Measurements from ENCODE around the gene CMPK2. TPM values are rescaled to one million over a fixed set of nuclear protein-coding genes. Genes with fewer than 3 reads are reported as not detected.
"Not testable (repeated sequence)": the region's sequence is repeated elsewhere in the genome, so short reads cannot be mapped to it uniquely, and the experiment has no call there.

Gene CMPK2, protein sequence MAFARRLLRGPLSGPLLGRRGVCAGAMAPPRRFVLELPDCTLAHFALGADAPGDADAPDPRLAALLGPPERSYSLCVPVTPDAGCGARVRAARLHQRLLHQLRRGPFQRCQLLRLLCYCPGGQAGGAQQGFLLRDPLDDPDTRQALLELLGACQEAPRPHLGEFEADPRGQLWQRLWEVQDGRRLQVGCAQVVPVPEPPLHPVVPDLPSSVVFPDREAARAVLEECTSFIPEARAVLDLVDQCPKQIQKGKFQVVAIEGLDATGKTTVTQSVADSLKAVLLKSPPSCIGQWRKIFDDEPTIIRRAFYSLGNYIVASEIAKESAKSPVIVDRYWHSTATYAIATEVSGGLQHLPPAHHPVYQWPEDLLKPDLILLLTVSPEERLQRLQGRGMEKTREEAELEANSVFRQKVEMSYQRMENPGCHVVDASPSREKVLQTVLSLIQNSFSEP
- total RNA-seq (2014; rRNA removed): not detected in 2 replicates
- not detected for polyA plus RNA-seq (2012)

DNA sequence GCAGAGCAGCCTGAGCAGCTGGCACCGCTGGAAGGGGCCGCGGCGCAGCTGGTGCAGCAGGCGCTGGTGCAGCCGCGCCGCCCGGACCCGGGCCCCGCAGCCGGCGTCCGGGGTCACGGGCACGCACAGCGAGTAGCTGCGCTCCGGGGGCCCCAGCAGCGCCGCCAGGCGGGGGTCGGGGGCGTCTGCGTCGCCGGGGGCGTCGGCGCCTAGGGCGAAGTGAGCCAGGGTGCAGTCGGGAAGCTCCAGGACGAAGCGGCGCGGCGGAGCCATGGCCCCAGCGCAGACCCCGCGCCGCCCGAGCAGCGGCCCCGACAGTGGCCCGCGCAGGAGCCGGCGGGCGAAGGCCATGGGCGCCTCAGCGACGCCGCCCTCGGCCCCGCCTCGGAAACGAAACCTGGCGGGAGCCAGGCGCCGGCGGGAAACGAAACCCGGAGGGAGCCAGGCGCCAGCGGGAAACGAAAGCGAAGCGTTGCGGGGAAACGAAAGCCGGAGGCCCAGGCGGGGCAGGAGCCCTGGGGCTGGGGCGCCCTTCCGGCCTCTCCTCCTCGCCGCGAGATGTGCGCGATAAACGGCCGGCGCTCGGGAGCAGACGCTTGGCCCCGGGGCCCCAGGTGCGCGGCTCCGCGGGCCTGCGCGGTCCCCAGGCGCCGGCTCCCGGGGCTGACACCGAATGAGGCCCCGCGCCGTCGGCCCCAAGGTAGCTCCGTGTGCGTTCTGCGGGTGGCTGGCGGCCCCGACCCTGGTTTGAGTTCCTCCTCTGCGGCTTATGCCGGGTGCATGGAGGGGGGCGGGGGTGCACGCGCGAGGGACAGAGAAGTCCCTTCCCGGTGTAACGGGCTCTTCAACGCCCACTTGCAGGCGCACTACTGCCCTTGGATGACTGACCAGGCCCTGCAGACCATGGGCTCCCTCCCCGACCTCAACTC is at the start of gene CMPK2:
Gene CMPK2 (minus strand): TSS at position 562 of the 929 bp plus-strand sequence. CDS start 211 bp downstream, at position 351.
- DNase-seq (ENCODE audit: low read depth): no peak

DNA sequence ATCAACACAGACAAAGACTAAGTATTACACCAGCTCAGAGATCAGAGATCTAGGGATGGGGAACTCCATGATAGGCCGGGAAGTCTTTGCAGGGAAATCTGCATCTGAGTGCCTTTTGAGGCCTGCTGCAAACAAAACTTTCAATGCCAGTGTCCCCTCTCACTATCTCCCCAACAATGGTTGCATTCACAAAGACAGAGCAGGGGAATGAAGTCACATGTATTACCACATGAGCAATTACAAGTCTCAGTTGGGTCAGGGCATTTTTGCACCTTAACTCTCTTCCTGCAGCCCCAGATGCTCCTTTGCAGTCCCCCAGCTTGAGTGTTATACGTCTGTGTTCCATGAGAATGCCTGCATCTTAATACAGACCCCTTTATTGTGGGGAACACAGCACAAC is 49.7 kb upstream of the CMPK2 start:
- no peak for DNase-seq (ENCODE audit: low read depth)

DNA sequence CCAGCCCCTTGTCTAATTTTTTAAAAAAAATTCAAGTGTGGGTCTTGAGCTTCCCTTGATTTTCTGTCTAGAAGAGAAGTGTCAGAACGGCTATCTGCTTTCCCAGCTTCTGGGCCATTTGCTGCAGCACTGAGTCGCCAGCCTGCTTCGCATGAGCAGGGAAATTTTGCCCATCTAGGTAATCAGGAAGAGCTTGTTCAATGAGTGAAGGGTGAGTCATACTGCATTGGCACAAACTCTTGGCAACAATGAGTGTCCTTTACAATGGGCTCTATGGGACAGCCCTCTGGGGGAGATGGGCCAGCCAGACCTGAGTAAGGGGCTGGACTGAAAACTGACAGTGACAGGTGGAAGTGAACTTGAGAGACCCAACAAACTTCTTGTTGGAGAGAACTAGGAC is 49.1 kb upstream of the CMPK2 start:
- DNase-seq (ENCODE audit: low read depth): no peak

DNA sequence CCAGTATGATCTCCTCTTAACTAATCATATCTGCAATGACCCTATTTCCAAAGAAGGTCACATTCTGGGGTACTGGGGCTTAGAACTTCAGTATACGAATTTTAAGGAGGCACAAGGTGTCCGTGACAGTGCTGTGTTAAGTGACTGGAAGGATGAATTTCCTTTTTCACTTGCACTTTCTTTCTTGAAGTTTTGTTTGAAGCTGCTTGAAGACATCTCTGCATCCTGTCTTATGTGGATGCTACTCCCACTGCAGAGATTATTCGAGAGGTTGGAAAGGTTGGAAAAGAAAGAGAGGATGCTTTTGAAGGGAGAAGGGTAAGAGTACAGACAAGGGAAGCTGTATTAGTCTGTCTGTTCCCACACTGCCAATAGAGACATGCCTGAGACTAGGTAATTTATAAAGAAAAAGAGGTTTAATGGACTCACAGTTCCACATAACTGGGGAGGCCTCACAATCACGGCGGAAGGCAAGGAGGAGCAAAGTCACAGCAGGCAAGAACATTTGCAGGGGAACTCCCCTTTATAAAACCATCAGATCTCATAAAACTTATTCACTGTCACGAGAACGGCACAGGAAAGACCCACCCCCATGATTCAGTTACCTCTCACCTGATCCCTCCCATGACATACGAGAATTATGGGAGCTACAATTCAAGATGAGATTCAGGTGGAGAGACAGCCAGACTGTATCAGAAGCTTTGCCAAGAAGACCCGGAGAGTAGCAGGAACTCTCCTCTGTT is 47.9 kb upstream of the CMPK2 start:
- no peak for DNase-seq (ENCODE audit: low read depth)

DNA sequence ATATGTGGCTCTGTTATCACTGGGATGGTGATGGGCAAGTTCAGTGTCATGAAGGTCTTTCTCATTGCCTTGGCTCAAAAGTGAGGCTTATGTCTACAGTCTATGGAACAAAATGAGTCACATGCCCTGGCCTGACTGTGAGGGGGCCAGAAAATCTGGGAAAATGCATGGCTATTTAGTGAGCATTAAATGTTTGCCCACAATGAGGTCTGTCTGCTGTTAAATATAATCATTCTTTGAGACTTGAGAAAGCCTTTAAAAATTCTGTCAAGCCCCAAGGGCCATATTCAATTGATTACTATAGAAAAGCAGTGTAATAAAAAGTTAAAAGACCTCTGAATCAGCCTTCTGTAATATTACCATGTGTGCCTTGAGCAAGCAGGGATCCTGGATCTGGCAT is 46.0 kb upstream of the CMPK2 start:
- DNase-seq (ENCODE audit: low read depth): no peak

DNA sequence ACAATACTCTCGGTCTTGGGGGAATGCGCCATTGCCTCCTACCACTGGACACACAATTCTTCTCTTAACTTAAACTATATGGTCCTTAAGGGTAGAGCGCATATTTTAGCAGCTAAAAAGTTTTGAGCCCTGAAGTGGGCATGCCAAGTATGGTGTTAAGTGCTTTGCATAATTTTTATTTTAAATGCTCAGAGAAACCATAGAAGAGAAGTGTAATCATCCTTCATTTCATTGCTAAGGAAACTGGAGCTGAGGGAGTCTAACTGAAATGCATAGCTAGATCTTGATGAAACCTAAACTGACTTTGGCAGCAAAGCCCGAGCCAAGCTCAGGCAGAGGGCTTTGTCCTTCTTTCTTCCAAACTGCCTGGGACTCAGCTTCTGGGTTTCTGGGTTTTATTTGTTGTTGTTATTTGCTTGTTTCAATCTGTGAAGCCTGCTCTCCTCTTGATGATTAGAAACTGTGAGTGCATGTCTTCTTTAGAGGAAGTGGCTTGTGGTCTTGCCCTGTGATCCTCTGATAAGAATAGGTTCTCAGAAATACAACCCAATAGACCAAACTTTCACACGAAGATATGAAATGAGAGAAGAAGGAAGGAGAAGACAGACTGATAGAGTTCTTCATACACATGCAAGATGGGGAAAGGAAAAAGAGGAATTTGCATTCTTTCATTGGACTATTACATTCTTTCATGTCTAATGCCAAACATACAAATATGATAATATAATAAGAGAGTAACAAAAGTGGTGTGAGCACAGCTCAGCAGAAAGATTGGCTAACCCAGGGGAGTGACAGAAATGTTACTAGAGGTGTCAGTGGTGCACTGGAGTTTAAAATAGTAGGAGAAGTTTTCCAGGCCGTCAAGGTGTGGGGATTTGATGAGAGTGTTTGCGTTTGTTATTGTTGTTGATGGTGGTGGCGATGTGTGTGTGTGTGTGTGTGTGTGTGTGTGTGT is 44.0 kb upstream of the CMPK2 start:
- no peak for DNase-seq (ENCODE audit: low read depth)

DNA sequence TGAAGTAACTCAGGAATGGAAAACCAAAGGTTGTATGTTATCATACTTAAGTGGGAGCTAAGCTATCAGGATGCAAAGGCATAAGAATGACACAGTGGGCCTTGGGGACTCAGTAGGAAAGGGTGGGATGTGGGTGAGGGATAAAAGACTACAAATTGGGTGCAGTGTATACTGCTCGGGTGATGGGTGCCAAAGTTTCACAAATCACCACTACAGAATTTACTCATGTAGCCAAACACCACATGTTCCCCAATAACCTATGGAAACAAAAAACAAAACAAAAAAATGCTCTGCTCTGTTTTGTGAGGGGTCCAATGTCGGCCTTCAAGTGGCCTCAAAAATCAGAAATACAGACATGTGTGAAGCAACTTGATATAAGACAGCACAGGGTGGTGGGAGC is 42.6 kb upstream of the CMPK2 start:
- DNase-seq (ENCODE audit: low read depth): no peak

DNA sequence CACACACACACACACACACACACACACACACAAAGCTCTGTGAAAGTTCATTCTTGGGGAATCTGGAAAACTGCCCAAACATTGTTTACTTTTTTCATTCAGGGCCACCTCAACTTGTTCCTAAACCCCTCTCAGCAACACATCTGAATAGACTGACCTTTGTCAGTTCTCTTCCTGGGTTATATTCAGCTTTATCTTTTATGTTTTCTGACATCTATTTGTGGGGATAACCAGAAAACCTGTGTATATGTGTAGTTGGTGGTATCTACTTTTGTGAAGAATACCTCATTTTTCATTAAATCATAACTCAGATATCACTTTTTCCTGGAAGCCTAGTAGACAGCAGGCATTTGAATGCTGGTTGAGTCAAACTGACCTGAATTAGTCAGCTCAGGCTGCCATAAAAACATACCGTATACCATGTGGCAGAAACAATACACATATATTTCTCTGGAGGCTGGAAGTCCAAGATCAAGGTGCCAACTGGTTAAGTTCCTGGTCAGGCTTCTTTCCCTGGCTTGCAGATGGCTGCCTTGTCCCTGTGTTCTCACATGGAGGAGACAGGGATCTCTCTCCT is 40.5 kb upstream of the CMPK2 start:
- no peak for DNase-seq (ENCODE audit: low read depth)

DNA sequence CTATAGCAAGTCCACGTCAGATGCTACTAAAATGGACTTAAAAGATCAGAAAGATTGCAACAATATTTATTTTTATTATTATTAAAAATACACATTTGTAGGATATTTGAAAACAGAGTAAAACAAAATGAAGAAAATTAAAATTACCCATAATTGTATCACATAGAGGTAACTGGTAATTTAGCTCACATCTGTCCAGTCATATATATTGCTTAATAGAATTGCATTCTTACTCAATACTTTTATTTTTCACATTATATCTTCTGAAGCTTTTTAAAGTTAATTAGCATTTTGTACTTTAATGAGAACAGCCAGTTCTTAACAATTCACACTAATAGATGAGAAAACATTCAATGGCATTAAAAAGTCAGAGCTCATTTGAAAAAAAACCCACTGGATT is 40.0 kb upstream of the CMPK2 start:
- DNase-seq (ENCODE audit: low read depth): no peak

DNA sequence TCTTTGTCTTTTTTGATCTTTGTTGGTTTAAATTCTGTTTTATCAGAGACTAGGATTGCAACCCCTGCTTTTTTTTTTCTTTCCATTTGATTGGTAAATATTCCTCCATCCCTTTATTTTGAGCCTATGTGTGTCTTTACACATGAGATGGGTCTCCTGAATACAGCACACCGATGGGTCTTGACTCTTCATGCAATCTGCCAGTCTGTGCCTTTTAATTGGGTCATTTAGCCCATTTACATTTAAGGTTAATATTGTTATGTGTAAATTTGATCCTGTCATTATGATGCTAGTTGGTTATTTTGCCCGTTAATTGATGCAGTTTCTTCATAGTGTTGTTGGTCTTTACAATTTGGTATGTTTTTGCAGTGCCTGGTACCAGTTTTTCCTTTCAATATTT is 36.9 kb upstream of the CMPK2 start:
- not testable (repeated sequence) for DNase-seq (ENCODE audit: low read depth)

DNA sequence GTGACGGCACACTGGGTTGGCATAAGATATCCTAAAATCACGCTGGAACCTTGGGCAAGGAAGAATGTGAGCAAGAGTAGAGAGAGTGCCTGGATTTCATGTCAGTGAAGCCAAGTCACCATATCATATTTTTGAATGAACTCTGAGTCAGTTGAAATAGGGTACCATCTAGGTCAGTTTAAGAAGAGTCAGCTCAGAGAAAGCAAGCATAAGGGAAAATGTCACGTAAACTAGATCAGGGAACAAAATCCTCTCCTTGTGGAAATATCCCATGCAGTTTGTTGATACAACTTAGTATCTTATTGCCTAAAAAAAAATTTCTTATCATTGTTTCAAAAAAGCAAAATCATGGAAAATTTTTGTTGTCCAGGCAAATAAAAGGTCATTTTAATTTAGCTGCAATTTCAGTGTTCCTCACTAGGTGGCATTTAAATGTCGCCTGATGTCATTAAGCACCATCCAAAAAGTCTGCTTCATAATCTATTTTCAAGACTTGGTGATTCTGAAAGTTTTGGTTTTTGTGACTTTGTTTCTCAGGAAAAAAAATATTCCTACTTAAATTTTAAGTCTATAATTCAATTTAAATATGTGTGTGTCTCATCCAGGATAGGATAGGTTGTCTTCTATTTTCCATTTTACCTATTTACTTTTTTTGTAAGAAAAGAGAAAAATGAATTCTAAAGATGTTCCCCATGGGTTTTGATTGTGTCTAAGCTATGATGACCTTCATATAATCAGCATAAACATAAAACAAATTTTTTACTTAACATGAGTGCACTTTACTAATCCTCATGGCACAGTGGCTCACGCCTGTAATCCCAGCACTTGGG is 31.4 kb upstream of the CMPK2 start:
- no peak for DNase-seq (ENCODE audit: low read depth)

DNA sequence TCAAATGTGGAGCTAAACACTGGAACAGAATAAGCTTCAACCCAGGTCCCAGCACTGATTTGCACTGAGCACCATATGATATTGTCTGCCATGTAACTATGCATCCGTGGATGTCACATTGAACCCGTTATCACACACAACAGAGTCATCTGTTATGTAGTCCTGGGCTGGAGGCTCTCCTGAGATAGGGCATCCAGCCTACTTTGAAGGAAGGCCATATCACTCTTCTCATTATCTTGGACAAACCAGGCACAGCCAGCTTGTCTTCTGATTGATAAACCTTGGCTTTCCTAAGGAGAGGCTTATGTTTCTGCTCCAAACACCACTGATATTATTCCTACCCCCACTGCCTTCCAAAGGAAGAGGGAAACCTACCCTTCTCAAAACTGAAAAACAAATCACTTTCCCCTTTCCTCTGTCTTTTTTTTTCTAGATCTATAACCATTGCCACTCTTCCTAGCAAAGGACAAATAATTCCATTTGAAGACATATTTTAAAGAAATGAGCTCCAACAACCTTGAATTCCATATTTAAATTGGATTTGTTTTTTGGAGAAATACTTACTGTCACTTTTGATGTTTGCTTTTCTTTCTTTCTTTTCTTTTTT is 28.3 kb upstream of the CMPK2 start:
- DNase-seq (ENCODE audit: low read depth): no peak

DNA sequence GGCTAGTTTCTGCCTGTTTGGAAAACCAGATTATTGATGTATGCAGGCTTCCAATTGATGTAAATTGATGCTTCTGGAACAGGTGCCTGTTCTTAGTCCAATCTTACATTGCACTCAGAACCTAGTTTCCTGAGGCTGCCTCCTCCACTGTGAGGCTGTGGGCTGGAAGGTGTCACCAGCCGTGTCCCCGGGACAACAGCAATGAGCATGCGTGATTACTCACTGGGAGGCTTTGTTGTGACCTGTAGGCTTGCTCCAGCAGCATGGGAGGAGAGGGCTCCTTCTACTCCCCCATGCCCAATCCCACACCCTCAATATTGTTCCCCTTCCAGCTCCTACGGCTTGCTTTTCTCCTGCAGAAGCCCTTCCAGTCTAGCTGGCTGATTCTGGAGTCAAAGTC is 23.0 kb upstream of the CMPK2 start:
- DNase-seq (ENCODE audit: low read depth): no peak

DNA sequence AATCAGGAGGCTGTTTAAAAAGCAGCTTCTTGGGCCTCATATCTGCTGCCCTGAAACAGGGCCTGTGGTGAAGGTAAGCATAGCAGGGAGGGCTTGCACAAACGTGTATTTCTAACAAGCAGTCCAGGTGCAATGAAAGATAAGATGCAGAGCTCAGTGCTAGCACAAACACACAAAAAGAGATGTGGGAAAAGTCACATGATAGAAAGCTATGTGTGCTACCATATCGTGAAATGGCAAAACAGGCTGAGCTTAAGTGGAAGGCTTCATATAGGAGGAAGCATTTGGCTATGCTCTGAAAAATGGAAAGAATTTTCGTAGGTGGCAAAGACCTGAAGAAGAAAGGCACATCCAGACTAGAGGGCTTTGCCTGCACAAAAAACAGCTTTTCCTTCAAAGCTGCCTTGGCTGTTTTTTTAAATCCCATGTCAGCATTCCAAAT is 22.1 kb upstream of the CMPK2 start:
- no peak for DNase-seq (ENCODE audit: low read depth)

DNA sequence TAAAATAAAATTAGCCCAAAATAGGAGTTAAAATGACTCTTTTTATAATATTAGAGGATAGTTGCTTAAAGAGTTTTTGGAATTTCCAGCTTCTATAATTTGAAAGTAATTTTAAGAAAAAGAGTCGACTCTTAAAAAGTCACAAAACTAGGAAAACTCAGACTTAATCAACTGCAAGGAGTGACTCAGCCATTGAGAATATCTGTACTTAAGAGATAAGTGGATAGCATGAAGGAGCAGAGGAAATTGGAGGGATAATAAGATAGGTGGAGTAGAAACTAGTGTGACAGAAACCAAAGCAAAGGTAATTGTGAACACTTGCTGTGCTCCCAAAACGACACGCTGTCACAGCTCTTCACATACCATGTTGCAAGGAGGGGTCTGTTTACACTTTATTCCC is 20.3 kb upstream of the CMPK2 start:
- DNase-seq (ENCODE audit: low read depth): no peak

DNA sequence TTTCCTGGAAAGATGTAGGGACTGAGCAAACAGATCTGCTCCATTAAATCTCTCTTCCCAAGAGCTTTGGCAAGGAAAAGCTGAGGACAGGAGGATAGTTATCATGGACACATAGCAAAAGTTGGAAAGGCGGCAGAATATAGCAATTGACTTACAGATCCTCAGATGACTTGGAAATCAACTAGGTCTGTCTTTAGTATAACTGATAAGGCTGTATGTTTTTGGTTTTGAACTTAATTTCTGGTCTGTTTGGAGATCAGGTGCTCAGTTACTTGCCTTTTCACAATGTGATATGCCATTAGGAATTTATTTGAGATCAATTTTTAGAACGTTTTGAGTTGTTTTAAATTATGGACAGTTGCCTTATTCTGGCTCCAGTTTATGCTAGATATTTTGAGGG is 19.8 kb upstream of the CMPK2 start:
- no peak for DNase-seq (ENCODE audit: low read depth)

DNA sequence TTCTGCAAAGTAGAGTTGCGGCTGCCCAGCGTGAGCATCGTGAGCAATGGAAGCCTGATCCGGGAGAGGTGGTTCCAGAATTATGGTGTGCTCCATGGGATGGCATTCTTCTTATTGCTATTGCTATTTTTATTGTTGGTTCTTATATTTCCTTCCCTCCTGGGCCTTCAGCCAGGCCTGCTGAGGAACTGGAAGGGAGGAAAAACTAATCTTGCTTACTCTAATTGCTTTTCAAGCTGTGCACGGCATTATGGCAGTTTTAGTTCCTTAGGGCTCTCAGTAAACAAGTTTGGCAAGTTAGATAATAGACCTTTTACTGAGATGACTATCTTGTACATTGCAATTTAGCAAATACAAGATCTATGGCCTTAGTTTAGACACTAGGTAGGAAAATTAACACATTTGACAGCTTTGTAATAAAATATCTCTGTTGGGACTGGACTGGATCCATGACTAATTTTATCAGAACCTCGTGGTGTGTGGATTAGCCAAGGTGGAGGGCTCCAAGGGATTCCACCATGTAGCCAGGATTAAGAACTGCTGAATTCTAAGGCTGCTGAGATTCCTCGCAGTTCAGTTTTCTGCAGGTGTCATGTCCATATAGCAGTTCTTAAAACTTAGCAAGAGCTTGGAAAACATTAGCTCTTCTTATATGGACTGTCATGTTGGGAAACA is 17.9 kb upstream of the CMPK2 start:
- no peak for DNase-seq (ENCODE audit: low read depth)

DNA sequence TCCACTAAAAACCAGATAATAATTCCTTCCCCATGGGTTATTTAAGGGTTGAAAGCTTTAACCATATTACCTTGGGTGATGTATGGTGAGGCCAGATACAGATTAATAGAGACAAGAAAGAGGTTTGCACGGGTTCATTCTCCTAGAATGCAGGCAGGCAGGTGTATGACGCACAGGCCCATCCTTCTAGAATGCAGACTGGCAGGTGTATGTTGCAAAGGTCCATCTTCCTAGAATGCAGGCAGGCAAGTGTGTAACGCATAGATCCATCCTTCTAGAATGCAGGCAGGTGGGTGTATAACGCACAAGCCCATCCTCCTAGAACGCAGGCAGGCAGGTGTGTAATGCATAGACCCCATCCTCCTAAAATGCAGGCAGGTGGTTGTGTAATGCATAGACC is 15.8 kb upstream of the CMPK2 start:
- no peak for DNase-seq (ENCODE audit: low read depth)

All from LHCN-M2 (cell line).